Measurements from ENCODE around the gene CDKN2B. TPM values are rescaled to one million over a fixed set of nuclear protein-coding genes. Genes with fewer than 3 reads are reported as not detected.
"Not testable (repeated sequence)": the region's sequence is repeated elsewhere in the genome, so short reads cannot be mapped to it uniquely, and the experiment has no call there.

The CDKN2B gene
- total RNA-seq, 1 donor from 2014 or later, result 0.16 TPM

DNA sequence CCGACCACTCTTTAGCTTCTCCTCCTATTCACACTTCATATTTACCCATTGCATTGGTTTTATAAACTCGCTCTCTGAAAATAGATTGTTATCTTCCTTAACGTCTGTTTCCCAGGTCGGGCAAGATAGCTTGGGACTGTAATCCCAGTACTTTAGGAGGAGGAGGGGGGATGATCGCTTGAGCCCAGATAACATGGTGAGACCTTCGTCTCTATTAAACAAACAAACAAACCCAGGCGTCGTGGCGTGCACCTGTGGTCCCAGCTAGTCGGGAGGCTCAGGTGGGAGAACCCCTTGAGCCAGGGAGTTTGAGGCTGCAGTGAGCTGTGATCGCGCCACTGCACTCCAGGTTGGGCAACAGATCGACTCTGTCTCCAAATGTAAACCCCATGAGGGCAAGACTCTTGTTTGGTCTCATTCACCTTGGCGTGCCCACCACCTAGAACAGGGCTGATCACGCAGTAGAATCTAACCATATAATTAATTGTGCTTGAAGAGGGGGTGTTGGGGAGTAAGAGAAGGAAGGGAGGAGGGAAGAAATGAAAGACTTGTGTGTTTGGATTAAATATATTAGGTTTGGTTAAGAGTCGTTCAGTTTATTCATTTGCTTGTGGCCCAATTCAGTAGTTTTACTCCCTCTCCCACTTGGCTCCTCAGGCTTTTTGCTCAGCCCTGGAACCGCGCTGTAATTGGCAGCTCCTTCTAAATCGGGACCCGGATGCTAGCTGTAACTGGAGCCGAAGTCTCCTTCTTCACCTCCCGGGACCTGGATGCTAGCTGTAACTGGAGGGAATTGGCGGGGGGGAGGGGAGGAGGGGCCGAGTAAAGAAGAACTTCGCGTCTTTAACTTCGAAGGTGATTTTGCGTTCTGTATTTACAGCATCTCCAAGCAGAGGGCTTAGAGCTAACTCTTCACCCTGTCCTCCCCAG lies 39.8 kb downstream of the CDKN2B start:
- DNase-seq, result no peak

DNA sequence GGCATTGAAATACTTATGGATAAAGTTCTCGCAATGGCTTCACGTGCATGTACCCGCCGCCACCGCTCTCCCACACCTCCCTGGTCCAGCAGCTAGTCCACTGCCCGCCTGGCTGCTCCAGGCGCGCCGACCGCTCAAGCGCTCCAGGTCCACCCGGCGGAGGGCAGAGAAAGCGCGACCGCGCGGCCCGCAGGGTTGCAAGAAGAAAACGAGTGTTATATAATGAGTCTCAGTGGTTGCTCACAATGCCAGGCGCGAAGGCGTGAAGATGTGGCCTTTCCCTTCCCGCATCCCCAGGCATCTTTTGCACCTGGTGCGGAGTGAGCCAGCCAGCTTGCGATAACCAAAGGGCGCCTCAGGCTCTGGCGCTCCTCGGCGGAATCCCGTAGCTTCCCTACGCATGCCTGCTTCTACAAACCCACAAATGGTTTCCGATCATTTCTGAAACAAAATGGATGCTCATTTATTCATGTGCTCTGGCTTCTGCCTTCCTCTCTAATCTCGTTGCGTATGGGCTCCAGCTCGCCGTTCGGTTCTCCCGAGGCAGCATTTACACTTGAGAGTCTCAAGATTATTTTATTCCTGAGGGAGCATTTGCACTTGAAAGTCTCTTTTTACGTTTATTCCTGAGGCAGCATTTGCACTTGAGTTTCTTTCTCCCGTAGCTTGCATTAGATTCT lies 40.6 kb downstream of the CDKN2B start:
- no peak for DNase-seq

DNA sequence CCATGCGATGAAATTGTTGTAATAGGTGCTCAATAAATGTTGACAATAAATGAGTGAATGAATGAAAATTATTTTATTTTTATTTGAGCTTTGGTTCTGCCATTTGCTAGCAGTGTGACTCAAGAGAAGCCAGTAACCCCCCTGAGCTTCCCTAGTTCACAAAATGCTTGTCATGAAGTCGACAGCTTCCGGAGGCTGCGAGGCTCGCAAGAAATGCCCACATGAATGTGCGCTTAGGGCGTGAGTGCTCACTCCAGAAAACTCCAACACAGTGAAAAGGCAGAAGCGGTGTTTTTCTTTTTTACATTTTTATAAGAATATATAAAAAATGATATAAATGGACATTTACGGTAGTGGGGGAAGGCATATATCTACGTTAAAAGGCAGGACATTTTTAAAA lies 41.4 kb downstream of the CDKN2B start:
- no peak for DNase-seq

DNA sequence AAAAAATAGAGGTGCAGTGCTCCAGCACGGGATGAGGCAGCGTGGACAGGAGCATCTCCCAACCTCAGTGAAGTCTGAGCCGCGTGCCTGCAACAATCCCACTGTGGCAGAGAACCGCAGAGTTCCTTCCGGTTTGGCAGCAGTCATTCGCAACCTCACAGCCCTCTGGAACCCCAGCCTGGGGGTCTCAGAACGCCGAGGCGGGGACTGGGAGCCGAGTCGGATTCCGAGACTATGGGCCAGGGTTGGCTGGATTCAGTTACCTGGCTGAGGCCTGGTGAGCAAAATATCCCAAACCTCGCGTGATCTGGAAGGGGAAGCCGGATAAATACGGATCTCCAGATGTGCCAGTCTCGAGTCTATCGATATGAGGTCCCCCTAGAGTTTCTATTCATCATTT lies 41.9 kb downstream of the CDKN2B start:
- DNase-seq, result no peak

DNA sequence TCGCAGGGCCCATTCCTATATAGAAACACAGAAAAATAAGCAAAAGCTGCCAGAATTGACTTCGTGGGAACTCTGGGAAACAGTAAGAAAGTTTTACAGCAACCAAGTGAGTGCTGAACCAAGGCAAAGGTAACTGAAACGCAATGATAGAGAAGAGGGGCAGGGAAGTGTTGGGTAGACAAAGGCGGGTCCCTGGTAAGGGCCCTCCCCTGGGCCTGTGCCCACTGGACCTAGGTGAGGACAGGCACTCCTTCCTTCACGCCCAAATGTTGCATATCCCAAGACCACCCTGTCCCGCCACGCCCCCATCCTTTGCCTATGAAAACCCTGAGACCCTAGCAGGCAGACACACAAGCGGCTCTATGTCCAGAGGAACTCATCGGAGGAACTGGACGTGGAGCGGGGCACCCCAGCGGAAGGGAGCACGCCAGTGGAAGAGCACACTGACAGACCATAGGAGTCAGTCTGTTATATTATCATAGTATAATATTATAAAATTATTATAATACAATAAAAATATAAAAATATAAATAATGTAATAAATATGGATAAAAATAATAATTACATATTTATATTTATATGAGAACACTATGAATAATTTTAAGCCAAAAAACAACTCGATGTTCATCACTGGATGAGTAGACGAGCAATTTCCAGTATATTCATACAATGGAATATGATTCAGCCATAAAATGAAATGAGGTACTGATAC lies 42.8 kb downstream of the CDKN2B start:
- no peak for DNase-seq

DNA sequence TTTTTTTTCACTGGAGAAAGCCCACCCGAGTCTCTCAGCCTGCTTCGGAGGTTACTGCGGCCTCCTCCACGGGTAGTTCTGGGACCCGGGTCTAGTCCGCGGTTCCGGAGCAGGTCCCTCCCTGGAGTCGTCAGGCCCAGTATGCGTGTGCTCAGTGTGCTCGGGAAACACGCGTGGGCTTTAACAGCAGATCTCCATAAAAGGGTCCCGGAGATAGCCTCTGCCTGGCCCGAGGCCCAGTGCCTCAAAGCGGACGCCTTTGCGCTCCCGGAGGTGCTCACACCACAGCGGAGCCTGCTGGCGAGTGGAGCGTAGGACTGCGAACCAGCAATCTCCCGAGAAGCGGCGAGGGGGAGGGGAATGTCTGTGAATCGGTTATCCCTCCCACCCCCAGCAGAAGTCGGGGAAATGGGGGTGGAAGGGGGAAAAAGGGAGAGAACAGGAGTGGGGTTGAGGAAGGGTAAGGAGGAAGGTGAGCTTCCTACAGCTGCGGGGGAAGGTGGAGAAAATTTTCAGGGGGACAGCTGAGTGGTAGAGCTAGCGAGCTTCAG lies 43.6 kb downstream of the CDKN2B start:
- DNase-seq, result no peak

DNA sequence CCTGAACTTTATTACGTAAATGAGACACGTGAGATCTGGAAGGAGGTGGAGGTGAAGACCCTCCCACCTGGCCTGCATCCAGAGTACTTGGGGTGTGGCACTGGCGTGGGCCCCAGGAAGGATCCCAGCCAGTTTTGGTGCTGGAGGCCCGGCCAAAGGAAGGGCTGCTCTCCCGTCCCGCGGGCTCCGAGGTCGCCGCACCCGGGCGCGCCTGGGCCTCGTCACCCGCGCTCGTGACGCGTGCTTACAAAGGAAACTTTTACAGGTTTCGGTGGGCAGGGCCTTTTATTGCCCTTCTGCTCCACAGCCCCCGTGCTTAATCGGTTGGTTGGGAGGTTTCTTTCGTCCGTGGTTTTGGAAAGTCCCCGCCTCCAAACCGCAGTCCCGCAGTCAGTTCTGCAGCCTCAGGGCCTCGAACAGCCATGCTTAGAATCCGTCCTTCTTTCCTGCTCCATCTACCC lies 44.1 kb downstream of the CDKN2B start:
- DNase-seq, result no peak

DNA sequence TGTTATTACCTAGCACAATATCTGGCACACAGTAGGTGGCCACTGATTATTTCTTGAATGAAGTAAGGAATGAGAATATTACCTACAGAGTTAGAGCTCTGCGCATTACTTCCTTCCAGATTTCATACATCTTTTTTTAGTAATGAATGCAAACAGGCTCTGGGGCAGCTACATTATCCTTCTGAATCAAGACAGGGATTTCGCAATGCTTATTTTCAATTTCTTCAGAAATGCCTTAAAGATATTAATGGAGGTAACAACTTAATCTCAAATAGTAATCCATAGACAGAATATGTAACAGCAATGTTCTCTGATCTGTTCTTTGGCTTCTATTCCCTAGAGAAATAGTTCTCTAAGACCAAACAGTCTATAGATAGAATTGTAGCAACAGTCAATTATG lies 47.5 kb downstream of the CDKN2B start:
- no peak for DNase-seq

DNA sequence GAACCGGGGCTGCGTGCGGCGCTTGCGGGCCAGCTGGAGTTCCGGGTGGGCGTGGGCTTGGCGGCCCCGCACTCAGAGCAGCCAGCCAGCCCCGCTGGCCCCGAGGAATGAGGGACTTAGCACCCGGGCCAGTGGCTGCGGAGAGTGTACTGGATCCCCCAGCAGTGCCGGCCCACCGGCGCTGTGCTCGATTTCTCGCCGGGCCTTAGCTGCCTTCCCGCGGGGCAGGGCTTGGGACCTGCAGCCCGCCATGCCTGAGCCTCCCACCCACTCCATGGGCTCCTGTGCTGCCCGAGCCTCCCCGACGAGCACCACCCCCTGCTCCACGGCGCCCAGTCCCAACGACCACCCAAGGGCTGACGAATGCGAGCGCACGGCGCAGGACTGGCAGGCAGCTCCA lies 49.8 kb downstream of the CDKN2B start:
- not testable (repeated sequence) for DNase-seq

DNA sequence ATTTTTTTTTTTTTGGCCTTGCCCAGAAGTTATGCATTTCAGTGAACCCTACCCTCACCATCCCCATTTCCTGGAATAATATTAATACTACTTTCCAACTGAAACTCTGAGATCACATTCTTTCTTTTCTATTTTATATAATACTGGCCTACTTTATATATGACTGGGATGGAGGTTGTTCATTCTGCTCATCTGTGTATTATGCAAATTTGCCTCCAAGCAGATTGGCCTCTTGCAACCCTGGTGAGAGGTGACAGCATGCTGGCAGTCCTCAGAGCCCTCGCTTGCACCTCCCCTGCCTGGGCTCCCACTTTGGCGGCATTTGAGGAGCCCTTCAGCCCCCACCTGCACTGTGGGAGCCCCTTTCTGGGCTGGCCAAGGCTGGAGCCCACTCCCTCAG lies 50.3 kb downstream of the CDKN2B start:
- DNase-seq, result no peak

Small RNAs within 50 kb of the gene (small RNA-seq; reads per million reads assigned to genes)
- not detected for gene RF02045

Other genes with a start within 250 kb of the CDKN2B start
- gene MTAP, start 206.7 kb downstream of the CDKN2B start, total RNA-seq, result 20.3 TPM
- not detected for gene CDKN2A, start 14.9 kb downstream of the CDKN2B start, total RNA-seq
- 0.62 TPM for gene CDKN2B-AS1, start 14.5 kb downstream of the CDKN2B start, total RNA-seq